ENCODE data around the gene TMEM236.

- TF ChIP-seq CTCF (conservative IDR thresholded peaks at IDR 0.05; ENCODE audit: low read length) (no peak), EZH2phosphoT487 (IDR thresholded peaks at IDR 0.05; ENCODE audit: borderline replicate concordance) (no peak)
Measured at GRCh38 chr10:17768496-17768895, 16.5 kb downstream of the TMEM236 start.

Measured in Loucy (cell line).